ENCODE data around the gene TMEM263.
A peak's percentile ranks its signal among the peaks of the same experiment; 100 is the strongest.
"Not testable (repeated sequence)": the region's sequence is repeated elsewhere in the genome, so short reads cannot be mapped to it uniquely, and the experiment has no call there.

TMEM263 gene

GRCh38 chr12:106986625-106987389 is 31.1 kb downstream of the TMEM263 start, which contains the start of gene MTERF2:
MTERF2 (minus strand) TSS chr12:106987146; CDS start chr12:106978714, 8,432 bp downstream.
- DNase-seq (ENCODE audit: low read depth), result peak; percentile 89

GRCh38 chr12:106987846-106988245 is 32.1 kb downstream of the TMEM263 start:
- no peak for DNase-seq (ENCODE audit: low read depth)

DNA sequence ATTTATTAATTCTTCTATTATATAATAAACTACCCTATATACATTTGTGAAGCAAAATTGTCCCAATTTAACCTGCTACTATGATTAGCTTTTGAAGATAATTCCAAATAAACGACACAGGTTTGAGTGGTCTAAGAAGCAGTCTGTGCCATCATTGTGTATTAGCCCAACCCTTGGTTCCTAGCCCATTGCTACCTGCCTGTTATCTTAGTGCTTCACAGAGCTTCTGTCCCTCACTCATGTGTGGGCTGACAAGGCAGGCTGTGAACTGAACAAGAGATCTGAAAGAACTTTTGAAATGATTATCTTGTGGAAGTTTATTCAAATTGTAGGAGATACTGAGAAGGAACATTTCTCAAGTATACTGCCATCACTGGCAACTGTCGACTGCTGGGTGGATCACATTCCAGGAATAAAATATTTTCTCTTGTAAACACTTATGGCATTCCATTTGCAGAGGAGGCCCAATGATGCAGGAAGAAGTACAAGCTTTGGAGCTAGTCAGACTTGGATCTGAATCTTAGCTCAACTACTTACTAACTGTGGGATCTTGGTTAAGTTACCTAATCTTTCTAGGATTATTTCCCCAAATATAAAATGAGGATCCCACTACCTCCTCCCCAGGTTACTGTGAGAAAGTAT is 39.0 kb downstream of the TMEM263 start:
- DNase-seq (ENCODE audit: low read depth), result no peak

DNA sequence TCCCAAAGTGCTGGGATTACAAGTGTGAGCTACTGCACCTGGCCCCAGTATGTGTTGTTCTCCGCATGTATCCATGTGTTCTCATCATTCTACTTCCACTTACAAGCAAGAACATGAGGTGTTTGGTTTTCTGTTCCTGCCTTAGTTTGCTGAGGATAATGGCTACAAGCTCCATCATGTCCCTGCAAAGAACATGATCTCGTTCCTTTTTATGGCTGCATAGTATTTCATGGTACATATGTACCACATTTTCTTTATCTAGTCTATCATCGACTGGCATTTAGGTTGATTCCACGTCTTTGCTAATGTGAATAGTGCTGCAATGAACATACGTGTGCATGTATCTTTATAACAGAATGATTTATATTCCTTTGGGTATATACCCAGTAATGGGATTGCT is 40.4 kb downstream of the TMEM263 start:
- not testable (repeated sequence) for DNase-seq (ENCODE audit: low read depth)

GRCh38 chr12:106997916-106998315 is 42.2 kb downstream of the TMEM263 start:
- DNase-seq (ENCODE audit: low read depth), result no peak

- DNase-seq (ENCODE audit: low read depth), result no peak
Measured at GRCh38 chr12:106999446-106999845, 43.7 kb downstream of the TMEM263 start.

DNA sequence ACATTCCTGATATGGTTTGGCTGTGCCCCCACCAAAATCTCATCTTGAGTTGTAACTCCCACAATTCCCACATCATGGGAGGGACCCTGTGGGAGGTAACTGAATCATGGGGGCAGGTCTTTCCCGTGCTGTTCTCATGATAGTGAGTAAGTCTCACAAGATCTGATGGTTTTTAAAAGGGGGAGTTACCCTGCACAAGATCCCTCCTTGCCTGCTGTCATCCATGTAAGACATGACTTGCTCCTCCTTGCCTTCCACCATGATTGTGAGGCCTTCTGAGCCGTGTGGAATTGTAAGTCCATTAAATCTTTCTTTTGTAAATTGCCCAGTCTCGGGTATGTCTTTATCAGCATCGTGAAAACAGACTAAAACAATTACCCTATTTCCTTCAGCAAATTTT is 47.0 kb downstream of the TMEM263 start:
- DNase-seq (ENCODE audit: low read depth), result not testable (repeated sequence)

- DNase-seq (ENCODE audit: low read depth), result no peak
Measured at GRCh38 chr12:107007411-107007810, 51.7 kb downstream of the TMEM263 start.

- no peak for DNase-seq (ENCODE audit: low read depth)
Measured at GRCh38 chr12:107011519-107011918, 55.8 kb downstream of the TMEM263 start.

DNA sequence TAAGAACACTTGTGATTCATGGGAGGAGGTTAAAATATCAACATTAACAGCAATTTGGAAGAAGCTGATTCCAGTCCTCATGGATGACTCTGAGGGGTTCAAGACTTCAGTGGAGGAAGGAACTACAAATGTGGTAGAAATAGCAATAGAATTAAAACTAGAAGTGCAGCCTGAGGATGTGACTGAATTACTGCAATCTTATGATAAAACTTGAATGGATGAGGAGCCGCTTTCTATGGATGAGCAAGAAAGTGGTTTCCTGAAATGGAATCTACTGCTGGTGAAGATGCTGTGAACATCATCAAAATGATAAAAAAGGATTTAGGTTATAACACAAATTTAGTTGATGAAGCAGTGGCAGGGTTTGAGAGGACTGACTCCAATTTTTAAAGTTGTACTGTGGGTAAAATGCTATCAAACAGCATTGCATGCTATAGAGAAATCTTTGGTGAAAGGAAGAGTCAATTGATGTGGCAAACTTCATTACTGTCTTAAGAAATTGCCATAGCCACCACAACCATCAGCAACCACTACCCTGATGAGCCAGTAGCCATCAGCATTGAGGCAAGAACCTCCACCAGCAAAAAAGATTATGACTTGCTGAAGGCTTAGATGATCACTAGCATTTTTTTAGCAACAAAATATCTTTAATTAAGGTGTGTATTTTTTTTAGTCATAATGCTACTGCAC is 57.2 kb downstream of the TMEM263 start:
- DNase-seq (ENCODE audit: low read depth), result no peak

GRCh38 chr12:107014055-107014454 is 58.3 kb downstream of the TMEM263 start:
- no peak for DNase-seq (ENCODE audit: low read depth)

- DNase-seq (ENCODE audit: low read depth), result no peak
Measured at GRCh38 chr12:107017042-107017441, 61.3 kb downstream of the TMEM263 start.

DNA sequence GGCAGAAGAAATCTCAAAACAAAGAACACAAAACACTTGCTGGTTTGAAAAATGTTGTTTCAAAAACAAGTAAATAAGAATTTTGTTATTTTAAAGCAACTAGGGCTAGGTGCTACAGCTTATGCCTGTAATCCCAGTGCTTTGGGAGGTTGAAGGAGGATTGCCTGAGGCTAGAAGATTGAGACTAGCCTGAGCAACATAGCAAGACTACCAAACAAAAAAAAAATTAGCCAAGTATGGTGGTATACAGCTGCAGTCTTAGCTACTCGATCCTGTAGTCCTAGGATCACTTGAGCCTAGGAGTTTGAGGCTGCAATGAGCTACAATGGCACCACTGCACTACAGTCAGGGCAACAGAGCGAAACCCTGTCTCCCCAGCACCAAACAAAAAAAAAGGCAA is 63.8 kb downstream of the TMEM263 start:
- no peak for DNase-seq (ENCODE audit: low read depth)
